SK-N-SH (cell line): ENCODE data around the gene SLC66A2. TPM values are rescaled to one million over a fixed set of nuclear protein-coding genes. Genes with fewer than 3 reads are reported as not detected.

Experiments used
- CTCF ChIA-PET: fragments of 300-600, 350-600 bp; formaldehyde crosslinking; extraction: SDS; loops from one replicate; lab custom pipeline; 2021; lab: Yijun Ruan, JAX
- POLR2A ChIA-PET: fragments of 350-600 bp; sonication (Branson Sonifier 250); formaldehyde crosslinking; extraction: SDS; loops from one replicate; lab custom pipeline; 2020; ENCODE audit warnings: antibody characterized with exemption, inconsistent platforms; lab: Yijun Ruan, JAX
- DNase-seq: peaks from one replicate; pipeline ENCODE4 v3.0.0; 2012
- H2AFZ ChIP-seq: fragments of 200-600 bp; sonication (generic); 2 replicates; pipeline ENCODE4 v1.8.1; 2016; ENCODE audit warnings: antibody characterized with exemption, mild to moderate bottlenecking, low read depth
- H3F3A ChIP-seq: fragments of 200-600 bp; sonication (generic); replicated peaks from 2 replicates; pipeline ENCODE3; 2016; ENCODE audit warnings: antibody characterized with exemption, mild to moderate bottlenecking; ENCODE audit not compliant: insufficient read depth
- H3K27ac ChIP-seq, 2 experiments: fragments of 200-500 bp in 1 of 2; fragments of 200-600 bp in 1 of 2; sonication (Bioruptor generic) in 1 of 2; sonication (generic), shearing (Covaris generic) in 1 of 2; 2 replicates each; pipeline versions ENCODE4 v1.5.1 to v1.6.1; 2014 to 2016; ENCODE audit warnings: low read depth in 2 of 2, inconsistent platforms in 1 of 2, low read length in 1 of 2, mild to moderate bottlenecking in 1 of 2, mixed read lengths in 1 of 2
- H3K27me3 ChIP-seq: fragments of 200-600 bp; sonication (generic), shearing (Covaris generic); 2 replicates; pipeline ENCODE4 v1.6.1; 2016; ENCODE audit warnings: mixed run types; ENCODE audit not compliant: insufficient read depth
- H3K36me3 ChIP-seq, 2 experiments: fragments of 200-500 bp in 1 of 2; fragments of 200-600 bp in 1 of 2; sonication (Bioruptor generic) in 1 of 2; sonication (generic) in 1 of 2; replicated peaks in 1 of 2; 2 replicates each; pipeline versions ENCODE3 to v1.5.1; 2014 to 2016; ENCODE audit warnings: low read length in 1 of 2, mild to moderate bottlenecking in 1 of 2; ENCODE audit not compliant: insufficient read depth in 2 of 2, control insufficient read depth in 1 of 2
- H3K4me1 ChIP-seq, 2 experiments: fragments of 200-500 bp in 1 of 2; fragments of 200-600 bp in 1 of 2; sonication (Bioruptor generic) in 1 of 2; sonication (generic), shearing (Covaris generic) in 1 of 2; 2 replicates each; pipeline versions ENCODE4 v1.5.1 to v1.6.1; 2014 to 2016; ENCODE audit warnings: low read depth in 1 of 2, low read length in 1 of 2, mixed run types in 1 of 2; ENCODE audit not compliant: insufficient read depth in 2 of 2, control insufficient read depth in 1 of 2
- H3K4me2 ChIP-seq: fragments of 200-600 bp; sonication (generic), shearing (Covaris generic); 2 replicates; pipeline ENCODE4 v1.6.1; 2017; ENCODE audit warnings: mixed run types
- H3K4me3 ChIP-seq, 2 experiments: fragments of 200-500 bp in 1 of 2; fragments of 200-600 bp in 1 of 2; sonication (Bioruptor generic) in 1 of 2; sonication (generic), shearing (Covaris generic) in 1 of 2; 2 replicates each; pipeline versions ENCODE4 v1.5.1 to v1.8.1; 2014 to 2016; ENCODE audit warnings: low read depth in 2 of 2, inconsistent platforms in 1 of 2, low read length in 1 of 2, mild to moderate bottlenecking in 1 of 2, mixed read lengths in 1 of 2, moderate library complexity in 1 of 2
- H3K79me2 ChIP-seq: fragments of 200-600 bp; sonication (generic); 2 replicates; pipeline ENCODE4 v1.8.1; 2017; ENCODE audit warnings: mild to moderate bottlenecking; ENCODE audit not compliant: insufficient read depth
- H3K9ac ChIP-seq: fragments of 200-600 bp; sonication (generic); 2 replicates; pipeline ENCODE4 v1.6.1; 2017; ENCODE audit warnings: mixed run types
- H3K9me2 ChIP-seq: fragments of 200-600 bp; sonication (generic); 2 replicates; pipeline ENCODE4 v1.6.1; 2017; ENCODE audit warnings: mixed run types
- H3K9me3 ChIP-seq: fragments of 200-600 bp; sonication (generic); 2 replicates; pipeline ENCODE4 v1.6.1; 2017; ENCODE audit warnings: mixed run types, mild to moderate bottlenecking, moderate library complexity
- H4K20me1 ChIP-seq: fragments of 200-600 bp; sonication (generic); 2 replicates; pipeline ENCODE4 v1.6.1; 2017; ENCODE audit warnings: mild to moderate bottlenecking, mixed run types; ENCODE audit not compliant: insufficient read depth
- EZH2phosphoT487 ChIP-seq: fragments of 200-600 bp; sonication (generic); IDR thresholded peaks from 2 replicates; pipeline ENCODE4 v1.6.1; 2017; ENCODE audit warnings: low read depth, mixed run types, mild to moderate bottlenecking, antibody characterized with exemption, moderate library complexity, borderline replicate concordance
- FOXM1 ChIP-seq: IDR thresholded peaks from 2 replicates; pipeline ENCODE4 v1.4.0; 2012; ENCODE audit warnings: low read depth, mild to moderate bottlenecking
- MXI1 ChIP-seq: IDR thresholded peaks from 2 replicates; pipeline ENCODE4 v1.6.1; 2012; ENCODE audit warnings: mild to moderate bottlenecking, low read depth, low read length, improper control_type of control experiment
- NFIC ChIP-seq: IDR thresholded peaks from 2 replicates; pipeline ENCODE4 v1.4.0; 2012; ENCODE audit warnings: borderline replicate concordance
- NRF1 ChIP-seq: IDR thresholded peaks from 2 replicates; pipeline ENCODE4 v1.6.1; 2012; ENCODE audit warnings: low read depth, mild to moderate bottlenecking, low read length
- POLR2AphosphoS5 ChIP-seq: IDR thresholded peaks from 2 replicates; pipeline ENCODE4 v1.6.1; 2012; ENCODE audit warnings: low read depth, low read length
- RAD21 ChIP-seq: IDR thresholded peaks from 2 replicates; pipeline ENCODE4 v1.6.1; 2012; ENCODE audit warnings: mild to moderate bottlenecking, low read length
- RCOR1 ChIP-seq: fragments of 150-350 bp; IDR thresholded peaks from 2 replicates; pipeline ENCODE4 v1.6.1; 2017; ENCODE audit warnings: antibody characterized with exemption, low read length
- RFX5 ChIP-seq: IDR thresholded peaks from 2 replicates; pipeline ENCODE4 v1.6.1; 2012; ENCODE audit warnings: mild to moderate bottlenecking, improper control_type of control experiment, low read length
- TCF12 ChIP-seq: IDR thresholded peaks from 2 replicates; pipeline ENCODE4 v1.4.0; 2012
- TEAD4 ChIP-seq: IDR thresholded peaks from 2 replicates; pipeline ENCODE4 v1.4.0; 2012; ENCODE audit warnings: mild to moderate bottlenecking, borderline replicate concordance; ENCODE audit not compliant: insufficient read depth
- YY1 ChIP-seq: IDR thresholded peaks from 2 replicates; pipeline ENCODE4 v1.4.0; 2012; ENCODE audit warnings: low read depth, mild to moderate bottlenecking
- WGBS: methylation state at CpG from one replicate; pipeline ENCODE4 v1.1.6; 2017; ENCODE audit warnings: low lambda C conversion rate; 5-methylcytosine and 5-hydroxymethylcytosine counted together
- polyA plus RNA-seq, 3 experiments: library from polyadenylated mRNA; depleted of rRNA; stranded (reverse); fragments of >200 nt; gene quantifications; 2 replicates each; pipeline ENCODE4 v1.2.3, GENCODE V29; 2012
- TF ChIP-seq, protein P1 (sequence below): fragments of 150-350 bp; IDR thresholded peaks from 2 replicates; pipeline ENCODE4 v1.6.1; 2016; ENCODE audit warnings: mild to moderate bottlenecking, low read depth, low read length
- TF ChIP-seq, protein P2 (sequence below): IDR thresholded peaks from 2 replicates; pipeline ENCODE4; 2012

SLC66A2 gene
- polyA plus RNA-seq, 1 of the 3 experiments (the other 2 are of a cell fraction), result 14.5 TPM

DNA sequence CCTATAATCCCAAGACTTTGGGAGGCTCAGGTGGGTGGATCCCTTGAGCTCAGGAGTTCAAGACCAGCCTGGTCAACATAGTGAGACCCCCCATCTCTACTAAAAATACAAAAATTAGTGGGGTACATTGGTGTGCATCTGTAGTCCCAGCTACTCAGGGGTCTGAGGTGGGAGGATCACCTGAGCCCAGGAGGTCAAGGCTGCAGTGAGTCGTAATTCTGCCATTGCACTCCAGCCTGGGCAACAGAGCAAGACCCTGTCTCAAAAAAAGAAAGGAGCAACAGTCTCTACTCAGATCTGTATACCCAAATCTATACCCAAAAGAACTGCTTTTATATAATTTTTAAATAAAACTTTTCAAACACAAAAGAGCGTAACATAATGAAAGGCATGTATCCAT, 7.5 kb upstream of the SLC66A2 start:
- Histone ChIP-seq H3K9me2 (no peaks in the 10 kb centered on the region), H3K27me3 (no peaks in the 10 kb centered on the region), H3K79me2 (no peaks in the 10 kb centered on the region), H4K20me1 (no peaks in the 10 kb centered on the region), H3K4me2 (no peak overlapping the region), H2AFZ (no peak overlapping the region), H3K4me3 (no peak overlapping the region), H3K36me3 (no peaks in the 10 kb centered on the region), H3K27ac (no peak overlapping the region), H3K4me1 (no peaks in the 10 kb centered on the region), H3K9me3 (no peaks in the 10 kb centered on the region), H3K9ac (no peak overlapping the region), H3F3A (no peaks in the 10 kb centered on the region)
- DNase-seq, result no peak
- no peak for TF ChIP-seq RCOR1
- no peak for TF ChIP-seq YY1
- no peak for TF ChIP-seq FOXM1
- TF ChIP-seq POLR2AphosphoS5, result no peak
- no peak for TF ChIP-seq TEAD4
- no peak for TF ChIP-seq NRF1
- TF ChIP-seq, protein P1, sequence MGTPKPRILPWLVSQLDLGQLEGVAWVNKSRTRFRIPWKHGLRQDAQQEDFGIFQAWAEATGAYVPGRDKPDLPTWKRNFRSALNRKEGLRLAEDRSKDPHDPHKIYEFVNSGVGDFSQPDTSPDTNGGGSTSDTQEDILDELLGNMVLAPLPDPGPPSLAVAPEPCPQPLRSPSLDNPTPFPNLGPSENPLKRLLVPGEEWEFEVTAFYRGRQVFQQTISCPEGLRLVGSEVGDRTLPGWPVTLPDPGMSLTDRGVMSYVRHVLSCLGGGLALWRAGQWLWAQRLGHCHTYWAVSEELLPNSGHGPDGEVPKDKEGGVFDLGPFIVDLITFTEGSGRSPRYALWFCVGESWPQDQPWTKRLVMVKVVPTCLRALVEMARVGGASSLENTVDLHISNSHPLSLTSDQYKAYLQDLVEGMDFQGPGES, result no peak
- TF ChIP-seq RAD21, result no peak
- no peak for TF ChIP-seq RFX5
- TF ChIP-seq, protein P2, sequence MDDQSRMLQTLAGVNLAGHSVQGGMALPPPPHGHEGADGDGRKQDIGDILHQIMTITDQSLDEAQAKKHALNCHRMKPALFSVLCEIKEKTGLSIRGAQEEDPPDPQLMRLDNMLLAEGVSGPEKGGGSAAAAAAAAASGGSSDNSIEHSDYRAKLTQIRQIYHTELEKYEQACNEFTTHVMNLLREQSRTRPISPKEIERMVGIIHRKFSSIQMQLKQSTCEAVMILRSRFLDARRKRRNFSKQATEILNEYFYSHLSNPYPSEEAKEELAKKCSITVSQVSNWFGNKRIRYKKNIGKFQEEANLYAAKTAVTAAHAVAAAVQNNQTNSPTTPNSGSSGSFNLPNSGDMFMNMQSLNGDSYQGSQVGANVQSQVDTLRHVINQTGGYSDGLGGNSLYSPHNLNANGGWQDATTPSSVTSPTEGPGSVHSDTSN, result no peak
- 95% methylated on average over 2 of the region's 2 CpGs for WGBS
- CTCF ChIA-PET, result no interaction called here
- POLR2A ChIA-PET, result no interaction called here

DNA sequence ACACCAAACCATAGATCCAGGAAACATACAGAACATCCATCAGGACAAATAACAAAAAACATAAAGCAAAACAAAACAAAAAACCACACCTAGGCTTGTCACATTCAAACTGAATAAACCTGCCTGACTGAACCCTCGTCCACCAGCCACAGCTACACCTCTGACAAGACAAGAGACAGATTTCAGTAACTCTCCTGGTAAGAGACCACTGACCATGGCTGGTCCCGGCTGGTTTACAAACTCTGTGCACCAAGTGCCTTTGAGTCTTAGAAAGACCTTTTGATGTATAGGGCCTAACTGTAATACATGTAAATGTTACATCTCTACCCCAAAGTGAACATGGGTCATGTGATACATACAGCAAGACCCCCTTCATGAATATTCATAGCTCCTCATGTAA, 4.8 kb upstream of the SLC66A2 start:
- TF ChIP-seq TCF12, result no peak
- no peak for TF ChIP-seq POLR2AphosphoS5
- TF ChIP-seq EZH2phosphoT487, result no peak
- no peak for TF ChIP-seq NRF1
- TF ChIP-seq YY1, result no peak
- TF ChIP-seq NFIC, result no peak
- TF ChIP-seq MXI1, result no peak
- no peak overlapping the region for H3K27ac ChIP-seq
- 79% methylated on average over 2 of the region's 2 CpGs for WGBS

More for the DNA sequence above, 4.8 kb upstream of the SLC66A2 start:
- H3K36me3 ChIP-seq, result no peaks in the 10 kb centered on the region
- no peak overlapping the region for H2AFZ ChIP-seq
- H3K4me1 ChIP-seq, result no peaks in the 10 kb centered on the region; a peak in 1 of 4 replicates
- H3K4me2 ChIP-seq, result no peak overlapping the region
- POLR2A ChIA-PET, result no interaction called here
- no peaks in the 10 kb centered on the region for H3K9me3 ChIP-seq
- H4K20me1 ChIP-seq, result no peaks in the 10 kb centered on the region
- CTCF ChIA-PET, result no interaction called here
- no peaks in the 10 kb centered on the region for H3K79me2 ChIP-seq
- no peaks in the 10 kb centered on the region for H3F3A ChIP-seq
- no peaks in the 10 kb centered on the region for H3K27me3 ChIP-seq
- H3K9me2 ChIP-seq, result no peaks in the 10 kb centered on the region
- DNase-seq, result no peak
- no peak overlapping the region for H3K9ac ChIP-seq
- H3K4me3 ChIP-seq, result no peak overlapping the region
